Activated CD4-positive, alpha-beta T cell treated with anti-CD3 and anti-CD28 coated beads, Interleukin-2, amount 50 U/mL, for 24 hours (primary cell): Measurements from ENCODE around the gene SARDH.
A peak's percentile ranks its signal among the peaks of the same experiment; 100 is the strongest.

ENCODE experiments used
- DNase-seq, 2 donors: peaks; one replicate each; pipeline ENCODE4 v3.0.0-alpha.2; 2020; ENCODE audit warnings: low read depth in 1 of 2, low spot score in 1 of 2

Gene SARDH

GRCh38 chr9:133733796-133734533 is 4.2 kb downstream of the SARDH start:
- no peak for DNase-seq

- no peak for DNase-seq
These were observed 4.7 kb downstream of the SARDH start for GRCh38 chr9:133733421-133733795.

GRCh38 chr9:133732639-133733408 is 5.3 kb downstream of the SARDH start:
- DNase-seq: no peak

DNA sequence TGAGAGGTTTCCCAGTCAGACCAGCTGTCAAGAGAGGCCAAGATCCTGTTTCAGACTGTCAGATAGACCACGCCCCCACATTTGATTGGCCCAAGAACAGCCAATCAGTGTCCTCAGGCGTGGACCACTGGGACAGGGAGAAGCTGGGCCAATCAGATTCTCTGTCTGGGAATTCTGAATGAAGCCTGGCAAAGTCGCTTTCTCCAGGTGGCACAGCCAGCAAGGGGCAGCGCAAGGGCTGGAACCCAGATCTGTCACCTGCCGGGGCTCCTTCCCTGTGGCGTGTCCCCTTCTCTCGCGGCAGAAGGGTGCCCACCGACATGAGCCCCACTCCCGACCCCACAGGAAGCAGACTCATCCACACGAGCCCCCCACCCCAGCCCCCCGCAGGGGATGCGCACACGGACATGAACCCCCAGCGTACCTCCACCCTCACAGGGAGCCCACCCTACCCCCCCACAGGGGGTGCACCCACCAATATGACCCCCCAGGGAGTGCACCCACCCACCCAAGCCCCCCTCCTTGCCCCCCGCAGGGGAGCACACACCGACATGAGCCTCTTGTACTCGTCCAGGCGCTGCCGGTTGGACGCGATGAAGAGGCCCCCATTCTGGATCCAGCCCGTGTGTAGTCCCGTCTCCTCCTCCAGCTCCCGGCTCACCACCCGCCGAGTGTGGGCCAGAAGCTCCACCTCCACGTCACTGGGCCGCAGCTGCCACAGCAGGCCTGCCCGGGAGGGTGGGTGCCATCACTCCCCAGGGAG is 6.1 kb downstream of the SARDH start:
- no peak for DNase-seq

DNA sequence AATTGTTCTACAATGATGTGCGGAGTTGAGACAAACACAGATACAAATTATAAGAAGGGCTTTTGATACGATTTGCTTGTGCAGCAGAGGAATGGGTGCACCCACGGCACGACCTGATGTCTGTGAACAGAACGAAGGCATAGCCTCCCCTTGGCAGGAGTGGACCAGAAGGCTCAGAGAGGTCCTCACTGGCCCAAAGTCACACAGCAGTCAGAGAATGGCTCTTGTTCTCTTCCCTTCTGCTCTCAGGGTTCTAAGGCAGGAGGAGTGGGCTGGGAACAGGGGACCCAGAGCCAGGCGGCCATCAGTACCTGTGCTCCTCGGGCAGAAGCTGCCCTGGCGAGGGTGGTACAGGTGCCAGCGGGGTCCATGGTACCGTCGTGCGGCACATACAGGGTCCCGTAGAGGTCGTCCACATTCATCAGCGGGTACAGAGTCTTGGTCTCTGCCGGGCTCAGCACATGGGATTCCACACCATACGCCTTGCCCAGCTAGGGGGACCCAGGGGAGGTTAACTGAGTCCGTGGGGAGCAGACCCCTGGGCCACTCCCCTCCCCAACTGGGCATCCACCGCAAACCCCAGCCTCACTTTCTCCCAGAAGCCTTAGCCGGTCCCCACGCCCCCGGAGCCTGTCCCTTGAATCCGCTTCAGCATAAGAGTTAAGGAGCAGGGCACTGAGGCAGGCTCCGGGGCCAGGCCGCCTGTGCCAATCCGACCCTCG is 7.0 kb downstream of the SARDH start:
- no peak for DNase-seq

DNA sequence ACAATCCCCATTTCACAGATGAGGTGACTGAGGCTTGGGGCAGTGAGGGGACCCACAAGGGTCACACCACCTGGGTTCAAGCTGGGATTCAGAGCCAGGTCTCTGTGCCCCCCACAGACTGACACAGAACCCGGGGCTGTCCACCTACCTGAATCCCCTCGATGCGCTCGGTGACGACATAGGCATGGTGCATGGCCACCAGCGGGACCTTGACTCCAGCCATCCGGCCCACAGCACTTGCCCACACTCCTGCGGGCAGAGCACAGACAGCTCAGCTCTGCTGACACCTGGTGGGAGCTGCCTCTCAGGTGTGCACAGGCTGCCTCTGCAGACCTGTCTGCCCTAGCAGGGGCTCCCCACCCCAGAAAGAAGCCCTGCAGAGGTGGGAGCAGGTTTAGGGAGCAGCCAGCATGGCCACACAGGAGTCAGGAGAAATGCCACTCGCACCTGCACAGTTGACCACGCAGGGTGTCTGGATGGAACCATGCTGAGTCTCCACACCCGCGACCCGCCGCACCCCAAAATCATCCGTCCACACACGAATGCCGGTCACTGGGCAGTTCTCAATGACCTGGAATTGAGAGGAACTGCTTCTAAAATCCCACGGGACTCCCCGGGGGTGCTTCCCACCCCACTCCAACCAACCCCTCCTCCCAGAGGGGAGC is 8.4 kb downstream of the SARDH start:
- no peak for DNase-seq

DNA sequence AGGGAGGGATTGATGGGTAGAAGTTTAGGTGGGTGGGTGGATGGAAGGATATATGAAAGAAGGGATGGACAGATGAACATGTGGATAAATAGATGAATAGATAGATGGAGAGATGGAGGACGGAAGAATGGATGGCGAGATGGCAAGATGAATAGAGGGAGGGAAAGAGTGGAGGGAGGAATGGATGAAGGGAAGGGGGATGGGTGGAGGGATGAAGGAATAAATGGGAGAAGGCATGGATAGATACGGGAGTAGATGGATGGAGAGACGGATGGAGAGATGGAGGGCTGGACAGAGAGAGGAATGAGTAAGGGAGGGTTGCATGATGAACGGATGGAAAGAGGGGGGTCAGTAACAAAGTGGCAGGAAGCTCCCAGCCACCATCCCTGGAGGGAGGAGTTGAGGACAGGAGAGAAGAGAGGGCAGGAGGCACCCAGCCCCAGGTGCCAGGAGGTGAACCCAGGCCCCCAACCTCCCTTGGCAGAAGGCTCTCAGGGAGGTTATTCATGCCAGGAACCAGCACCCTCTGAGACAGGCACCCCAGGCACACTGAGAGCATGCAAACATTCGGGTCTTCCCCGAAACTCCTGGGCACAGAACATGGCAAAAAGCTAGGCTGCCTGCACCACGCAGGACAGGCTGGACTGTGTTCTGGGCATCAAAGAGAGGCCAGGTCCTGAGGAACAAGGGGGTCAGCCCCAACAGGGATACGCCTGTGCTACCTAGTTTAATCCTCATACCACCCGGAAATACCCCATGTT is 9.1 kb downstream of the SARDH start:
- DNase-seq: no peak

DNA sequence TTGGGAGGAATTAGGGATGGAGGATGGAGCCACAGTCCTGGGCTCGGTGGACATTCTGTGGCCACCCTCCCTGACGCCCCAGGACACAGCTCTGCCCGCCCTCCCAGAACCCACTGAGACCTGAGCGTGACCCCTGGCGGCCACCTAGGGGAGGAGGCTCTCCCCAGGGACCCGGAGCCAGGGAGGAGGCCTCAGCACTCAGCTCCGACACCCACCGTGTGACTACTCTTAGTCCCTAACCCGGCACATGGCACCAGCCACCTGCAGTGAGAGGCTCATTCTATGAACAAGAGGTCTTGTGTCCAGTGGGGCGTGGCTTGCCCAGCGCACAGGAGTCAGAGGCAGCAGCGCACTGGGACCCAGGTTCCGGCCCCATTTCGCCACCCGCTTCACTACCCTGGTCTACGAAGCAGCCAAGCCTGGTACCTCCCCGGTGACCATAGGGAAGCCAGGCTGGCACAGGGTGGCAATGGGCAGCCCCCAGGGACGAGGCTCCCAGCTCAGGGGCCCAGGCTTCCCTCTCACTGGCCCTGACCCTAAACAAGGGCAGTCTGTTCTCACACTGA is 10.2 kb downstream of the SARDH start:
- DNase-seq: no peak

DNA sequence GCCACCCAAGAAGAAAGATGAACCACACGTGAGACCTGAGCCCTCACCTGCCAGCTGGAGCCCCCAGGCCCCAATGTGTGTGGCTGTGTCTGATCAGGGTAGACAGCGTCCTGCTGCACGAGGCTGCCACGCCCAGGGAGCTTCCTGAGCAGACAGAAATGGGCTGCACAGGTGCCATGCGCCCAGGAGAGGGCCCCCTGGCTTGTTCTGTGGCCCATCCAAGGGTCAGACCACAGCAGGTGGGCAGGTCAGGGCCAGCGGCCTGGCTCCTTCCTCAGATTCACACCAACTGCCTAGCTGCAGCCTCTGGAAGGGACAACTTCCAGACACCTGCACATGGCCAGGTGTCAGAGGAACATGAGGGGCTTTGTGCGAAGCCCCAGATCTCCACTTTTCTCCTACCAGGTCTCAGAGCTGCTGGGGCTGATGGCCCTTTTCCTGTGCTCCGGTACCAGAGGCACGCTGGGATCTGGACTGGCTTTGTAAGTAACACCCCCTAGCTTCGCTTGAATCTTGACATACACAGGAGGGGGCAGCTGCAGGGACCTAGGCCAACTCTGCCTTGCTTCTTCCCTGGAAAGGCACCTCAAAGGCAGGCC is 10.8 kb downstream of the SARDH start:
- no peak for DNase-seq

DNA sequence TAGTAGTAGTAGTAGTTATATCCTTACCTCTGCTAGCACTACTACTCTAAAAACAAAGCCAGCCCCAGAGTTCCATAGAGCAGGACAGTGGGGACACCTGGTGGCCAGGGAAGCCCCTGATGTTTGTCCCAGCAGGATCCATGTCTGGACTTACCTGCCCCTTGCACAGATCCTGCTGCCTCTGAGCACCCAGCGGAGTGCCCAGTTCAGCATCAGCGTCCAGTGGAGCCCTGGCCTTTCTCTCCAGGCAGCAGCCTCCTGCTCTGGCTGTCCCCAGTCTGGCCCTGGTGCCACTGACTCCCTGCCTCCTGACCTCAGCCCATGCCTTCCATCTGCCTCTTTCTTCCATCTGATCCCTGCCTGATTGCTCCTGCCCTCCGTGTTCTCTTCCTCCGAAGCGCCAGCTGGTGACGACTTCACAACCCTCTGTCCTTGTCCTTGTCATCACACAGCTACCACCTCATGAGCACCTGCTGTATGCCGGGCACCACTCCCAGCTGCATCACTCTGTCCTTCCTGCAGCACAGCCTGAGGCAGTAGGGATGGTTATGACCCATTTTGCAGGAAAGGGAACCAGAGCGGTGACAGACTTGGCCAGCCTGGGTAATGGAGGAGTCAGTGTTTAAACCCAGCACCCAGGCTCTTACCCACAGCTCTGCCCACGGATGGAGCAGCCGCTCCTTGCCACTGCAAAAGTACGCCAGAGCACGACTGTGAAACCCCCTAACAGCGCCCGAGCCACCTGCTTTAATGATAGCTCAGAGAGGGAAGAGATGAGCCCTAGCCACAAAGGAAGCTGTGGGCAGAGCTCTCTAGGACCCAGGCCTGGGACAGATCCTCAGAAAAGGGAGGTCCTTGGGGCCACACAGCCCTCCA is 11.5 kb downstream of the SARDH start:
- DNase-seq: peak; percentile 36 to 46

DNA sequence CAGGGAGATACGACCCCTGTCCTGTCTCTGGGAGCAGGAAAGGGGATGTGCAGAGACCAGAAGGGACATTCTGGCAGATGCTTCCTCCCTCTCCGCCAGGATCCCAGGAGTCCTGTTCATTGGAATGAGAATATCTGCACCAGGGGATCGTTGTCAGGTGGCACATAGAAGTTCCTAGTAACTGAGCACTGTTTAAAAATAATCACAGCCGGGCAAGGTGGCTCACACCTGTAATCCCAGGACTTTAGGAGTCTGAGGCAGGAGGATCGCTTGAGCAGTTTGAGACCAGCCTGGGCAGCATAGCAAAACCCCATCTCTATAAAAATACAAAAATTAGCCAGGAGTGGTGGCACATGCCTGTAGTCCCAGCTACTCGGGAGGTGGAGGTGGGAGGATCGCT is 12.3 kb downstream of the SARDH start:
- DNase-seq: no peak

DNA sequence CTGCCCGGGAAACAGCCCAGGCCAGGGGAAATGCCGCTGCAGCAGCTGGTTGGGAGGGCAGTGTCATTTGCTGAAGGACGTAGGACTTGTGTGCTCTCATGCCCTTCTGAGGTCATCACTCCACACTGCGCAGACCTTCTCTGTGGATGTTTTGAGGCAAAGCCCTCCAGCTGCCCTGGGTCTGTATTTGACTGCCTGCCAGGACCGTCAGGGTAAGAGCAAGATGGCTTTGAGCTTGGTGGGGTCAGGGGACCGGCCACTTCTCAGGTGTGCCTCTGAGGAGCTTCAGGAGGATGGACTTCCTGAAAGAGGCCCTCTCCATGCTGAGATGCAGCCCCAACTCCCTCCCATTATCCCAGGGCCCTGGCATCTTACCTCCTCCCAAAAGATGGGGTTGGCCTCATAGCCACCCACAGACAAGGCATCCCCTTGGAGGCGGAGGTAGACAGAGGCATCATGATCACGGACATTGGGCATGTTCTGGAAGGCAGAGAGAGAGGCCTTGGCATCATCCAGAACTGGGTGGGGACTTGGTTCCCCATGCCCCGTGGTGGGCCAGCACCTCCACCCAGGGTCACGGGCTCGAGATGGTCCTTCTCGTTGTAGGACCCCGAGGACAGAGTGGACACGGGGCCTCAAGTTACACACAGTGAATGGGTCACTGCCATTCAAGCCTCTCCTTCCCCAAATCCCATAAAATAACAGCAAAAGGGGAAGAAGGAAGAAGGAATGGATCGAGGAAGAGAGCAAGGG is 19.4 kb downstream of the SARDH start:
- no peak for DNase-seq

GRCh38 chr9:133717113-133718031 is 20.8 kb downstream of the SARDH start:
- no peak for DNase-seq

- DNase-seq: no peak
These were observed 21.5 kb downstream of the SARDH start for GRCh38 chr9:133716564-133717112.

GRCh38 chr9:133715866-133716563 is 22.1 kb downstream of the SARDH start:
- peak in 1 of 2 donors; percentile 12 for DNase-seq
